Measurements from ENCODE around the gene INS.

DNA sequence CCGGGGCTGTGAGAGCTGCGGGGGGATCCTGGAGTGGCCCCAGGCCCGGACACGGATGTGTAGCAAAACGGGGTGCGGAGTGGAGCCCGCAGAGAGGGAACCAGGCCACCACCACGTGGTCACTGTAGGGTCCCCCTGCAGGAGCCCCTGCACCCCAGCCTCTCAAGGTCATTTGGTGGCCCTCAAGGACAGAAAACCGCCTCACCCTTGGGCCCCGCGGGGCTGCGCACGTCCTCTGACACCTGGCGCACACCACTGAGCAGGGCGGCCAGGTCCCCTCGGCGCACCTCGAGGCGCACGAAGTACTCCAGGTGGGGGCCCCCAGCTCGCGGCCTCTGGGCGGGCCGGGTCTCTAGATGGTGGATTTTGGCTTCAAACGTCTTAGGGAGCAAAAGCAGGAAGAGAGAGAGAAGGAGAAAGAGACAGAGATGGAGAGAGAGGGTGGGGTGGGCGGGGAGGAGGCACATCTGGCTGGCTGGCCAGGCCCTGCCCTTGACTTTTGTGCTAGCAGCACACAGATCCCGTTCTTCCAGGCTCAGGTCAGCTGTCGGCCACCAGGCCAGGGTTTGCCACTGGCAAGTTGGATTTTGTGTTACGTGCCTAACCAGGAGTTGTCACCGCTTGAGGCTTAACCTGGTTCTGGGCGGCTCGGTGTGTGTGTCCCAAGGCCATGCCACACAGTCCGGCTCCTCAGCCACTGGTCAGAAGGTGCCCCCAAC lies 7.4 kb upstream of the INS start:
- TF ChIP-seq, protein P1, sequence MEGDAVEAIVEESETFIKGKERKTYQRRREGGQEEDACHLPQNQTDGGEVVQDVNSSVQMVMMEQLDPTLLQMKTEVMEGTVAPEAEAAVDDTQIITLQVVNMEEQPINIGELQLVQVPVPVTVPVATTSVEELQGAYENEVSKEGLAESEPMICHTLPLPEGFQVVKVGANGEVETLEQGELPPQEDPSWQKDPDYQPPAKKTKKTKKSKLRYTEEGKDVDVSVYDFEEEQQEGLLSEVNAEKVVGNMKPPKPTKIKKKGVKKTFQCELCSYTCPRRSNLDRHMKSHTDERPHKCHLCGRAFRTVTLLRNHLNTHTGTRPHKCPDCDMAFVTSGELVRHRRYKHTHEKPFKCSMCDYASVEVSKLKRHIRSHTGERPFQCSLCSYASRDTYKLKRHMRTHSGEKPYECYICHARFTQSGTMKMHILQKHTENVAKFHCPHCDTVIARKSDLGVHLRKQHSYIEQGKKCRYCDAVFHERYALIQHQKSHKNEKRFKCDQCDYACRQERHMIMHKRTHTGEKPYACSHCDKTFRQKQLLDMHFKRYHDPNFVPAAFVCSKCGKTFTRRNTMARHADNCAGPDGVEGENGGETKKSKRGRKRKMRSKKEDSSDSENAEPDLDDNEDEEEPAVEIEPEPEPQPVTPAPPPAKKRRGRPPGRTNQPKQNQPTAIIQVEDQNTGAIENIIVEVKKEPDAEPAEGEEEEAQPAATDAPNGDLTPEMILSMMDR (conservative IDR thresholded peaks at IDR 0.05; ENCODE audit: low read depth, low read length): no peak
- TF ChIP-seq SMC3 (IDR thresholded peaks at IDR 0.05; ENCODE audit: low read depth, low read length) (no peak), NFE2L2 (IDR thresholded peaks at IDR 0.05; ENCODE audit: low read depth, low read length) (no peak), POLR2A (IDR thresholded peaks at IDR 0.05; ENCODE audit: low read depth, low read length) (no peak), RAD21 (IDR thresholded peaks at IDR 0.05; ENCODE audit: low read length) (no peak), BHLHE40 (IDR thresholded peaks at IDR 0.05; ENCODE audit: low read depth, low read length) (no peak), CEBPB (IDR thresholded peaks at IDR 0.05; ENCODE audit: low read depth, low read length) (no peak)

All from IMR-90 (cell line).